GM19328 (cell line): ENCODE measurements around the gene HES5.
"Not testable (repeated sequence)": the region's sequence is repeated elsewhere in the genome, so short reads cannot be mapped to it uniquely, and the experiment has no call there.

Experiments used
- ATAC-seq: cut with Tn5 transposase; IDR thresholded peaks from one replicate; pipeline ENCODE4 v1.9.1; 2021; ENCODE audit warnings: mild to moderate bottlenecking, moderate library complexity; ENCODE audit not compliant: unreplicated experiment

HES5 gene

GRCh38 chr1:2561446-2561845, 31.4 kb upstream of the HES5 start:
- ATAC-seq, result no peak

GRCh38 chr1:2560299-2561073, 30.4 kb upstream of the HES5 start:
- ATAC-seq, result no peak

- ATAC-seq, result no peak
Measured at GRCh38 chr1:2559509-2560298, 29.6 kb upstream of the HES5 start.

GRCh38 chr1:2558861-2559260, 28.8 kb upstream of the HES5 start:
- no peak for ATAC-seq

- ATAC-seq, result no peak
Measured at GRCh38 chr1:2558420-2558819, 28.4 kb upstream of the HES5 start.

GRCh38 chr1:2557482-2558400, 27.7 kb upstream of the HES5 start:
- no peak for ATAC-seq

- no peak for ATAC-seq
Measured at GRCh38 chr1:2556678-2557481, 26.8 kb upstream of the HES5 start.

- ATAC-seq, result no peak
Measured at GRCh38 chr1:2556277-2556677, 26.2 kb upstream of the HES5 start, which contains the start of gene TNFRSF14. TSS of gene TNFRSF14 (plus strand) at chr1:2556371. CDS start at chr1:2556665, 294 bp downstream.

- ATAC-seq, result no peak
Measured at GRCh38 chr1:2555634-2556276, 25.7 kb upstream of the HES5 start.

- ATAC-seq, result no peak
Measured at GRCh38 chr1:2554621-2555387, 24.7 kb upstream of the HES5 start.

GRCh38 chr1:2553871-2554620, 24.0 kb upstream of the HES5 start:
- no peak for ATAC-seq

- not testable (repeated sequence) for ATAC-seq
Measured at GRCh38 chr1:2553076-2553475, 23.0 kb upstream of the HES5 start.

- no peak for ATAC-seq
Measured at GRCh38 chr1:2552189-2552588, 22.1 kb upstream of the HES5 start.

GRCh38 chr1:2551544-2551943, 21.5 kb upstream of the HES5 start:
- not testable (repeated sequence) for ATAC-seq

- ATAC-seq, result not testable (repeated sequence)
Measured at GRCh38 chr1:2550309-2550861, 20.3 kb upstream of the HES5 start.

- ATAC-seq, result not testable (repeated sequence)
Measured at GRCh38 chr1:2549367-2550029, 19.4 kb upstream of the HES5 start.

GRCh38 chr1:2548068-2548589, 18.1 kb upstream of the HES5 start:
- ATAC-seq, result no peak
